Esophagus (tissue), 2 donors: ENCODE data around the gene IL20. TPM values are rescaled to one million over a fixed set of nuclear protein-coding genes. Genes with fewer than 3 reads are reported as not detected.

ENCODE experiments used
- H3K27ac ChIP-seq, 2 donors: one replicate each; pipeline ENCODE4 v1.5.1; 2013; ENCODE audit warnings: low read depth in 2 of 2, mild to moderate bottlenecking in 2 of 2, inconsistent platforms in 1 of 2, low read length in 1 of 2, moderate library complexity in 1 of 2
- H3K27me3 ChIP-seq, 2 donors: one replicate each; pipeline ENCODE4 v1.6.1; 2013; ENCODE audit warnings: low read length in 2 of 2, control low read depth in 1 of 2, mild to moderate bottlenecking in 1 of 2; ENCODE audit not compliant: insufficient read depth in 2 of 2, control insufficient read depth in 1 of 2
- H3K36me3 ChIP-seq, 2 donors: one replicate each; pipeline ENCODE4 v1.6.1; 2013; ENCODE audit warnings: low read length in 1 of 2; ENCODE audit not compliant: control insufficient read depth in 2 of 2, insufficient read depth in 2 of 2
- H3K4me1 ChIP-seq, 2 donors: one replicate each; pipeline ENCODE4 v1.6.1; 2013; ENCODE audit warnings: low read length in 1 of 2; ENCODE audit not compliant: control insufficient read depth in 2 of 2, insufficient read depth in 2 of 2
- H3K4me3 ChIP-seq, 2 donors: one replicate each; pipeline ENCODE4 v1.5.1; 2013; ENCODE audit warnings: low read length in 2 of 2, mild to moderate bottlenecking in 2 of 2, low read depth in 1 of 2, moderate library complexity in 1 of 2
- H3K9me3 ChIP-seq, 2 donors: one replicate each; pipeline ENCODE4 v1.6.1; 2013; ENCODE audit warnings: mild to moderate bottlenecking in 2 of 2, low read depth in 1 of 2, low read length in 1 of 2, moderate library complexity in 1 of 2; ENCODE audit not compliant: control insufficient read depth in 2 of 2, insufficient read depth in 1 of 2
- WGBS, 2 donors: extraction: QIAGEN DNeasy Blood & Tissue Kit; methylation state at CpG; one replicate each; pipeline ENCODE4 v1.1.7; 2013; 5-methylcytosine and 5-hydroxymethylcytosine counted together
- polyA plus RNA-seq, 2 donors: library from polyadenylated mRNA; stranded (reverse); fragments of 200-250 nt; gene quantifications; one replicate each; pipeline ENCODE4 v1.2.3, GENCODE V29; 2013
- donor health status: healthy with polysubstance abuse.
- donor health status: Bipolar disorder and iron deficiency.

The IL20 gene
- polyA plus RNA-seq, 2 donors: 0.05 TPM; not detected in 1

DNA sequence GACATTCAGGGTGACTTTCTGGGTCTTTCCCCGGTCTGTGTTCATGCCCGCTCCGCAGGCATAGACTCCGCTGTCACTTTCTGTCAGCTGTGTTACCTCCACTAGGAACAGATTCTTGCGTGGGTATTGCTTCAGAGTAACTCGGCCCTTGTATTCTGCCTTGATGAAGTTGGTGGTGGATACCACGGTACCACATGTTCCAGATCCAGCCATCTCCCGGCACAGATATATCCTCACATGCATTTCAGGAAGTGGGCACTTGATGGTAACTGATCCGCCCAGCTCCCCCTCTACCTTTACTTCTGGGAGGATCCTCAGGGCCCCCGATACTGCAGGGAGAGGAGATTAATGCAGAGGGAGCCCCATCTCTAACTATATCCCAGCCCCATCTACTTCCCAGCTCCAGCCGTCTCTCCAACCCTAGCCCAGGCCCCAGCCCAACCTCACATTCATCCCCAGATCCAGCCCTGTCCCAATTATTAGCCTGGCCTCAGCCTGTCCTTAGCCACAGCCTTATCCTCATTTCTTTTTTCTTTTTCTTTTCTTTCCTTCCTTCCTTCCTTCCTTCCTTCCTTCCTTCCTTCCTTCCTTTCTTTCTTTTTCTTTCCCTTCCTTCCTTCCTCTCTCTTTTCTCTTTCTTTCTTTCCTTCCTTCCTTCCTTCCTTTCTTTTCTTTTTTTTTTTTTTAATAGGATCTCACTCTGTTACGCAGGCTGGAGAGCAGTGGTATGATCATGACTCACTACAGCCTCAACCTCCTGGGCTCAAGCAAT is 48.5 kb downstream of the IL20 start:
- H3K4me3 ChIP-seq: no peak overlapping the region
- H3K27ac ChIP-seq: no peak overlapping the region
- H3K9me3 ChIP-seq: no peaks in the 10 kb centered on the region
- no peaks in the 10 kb centered on the region for H3K27me3 ChIP-seq
- peaks cover 6% of the 10 kb centered on the region in 2 donors for H3K4me1 ChIP-seq
- no peaks in the 10 kb centered on the region for H3K36me3 ChIP-seq
- WGBS, 2 donors: 84 to 87% methylated on average over 12 of the region's 12 CpGs

DNA sequence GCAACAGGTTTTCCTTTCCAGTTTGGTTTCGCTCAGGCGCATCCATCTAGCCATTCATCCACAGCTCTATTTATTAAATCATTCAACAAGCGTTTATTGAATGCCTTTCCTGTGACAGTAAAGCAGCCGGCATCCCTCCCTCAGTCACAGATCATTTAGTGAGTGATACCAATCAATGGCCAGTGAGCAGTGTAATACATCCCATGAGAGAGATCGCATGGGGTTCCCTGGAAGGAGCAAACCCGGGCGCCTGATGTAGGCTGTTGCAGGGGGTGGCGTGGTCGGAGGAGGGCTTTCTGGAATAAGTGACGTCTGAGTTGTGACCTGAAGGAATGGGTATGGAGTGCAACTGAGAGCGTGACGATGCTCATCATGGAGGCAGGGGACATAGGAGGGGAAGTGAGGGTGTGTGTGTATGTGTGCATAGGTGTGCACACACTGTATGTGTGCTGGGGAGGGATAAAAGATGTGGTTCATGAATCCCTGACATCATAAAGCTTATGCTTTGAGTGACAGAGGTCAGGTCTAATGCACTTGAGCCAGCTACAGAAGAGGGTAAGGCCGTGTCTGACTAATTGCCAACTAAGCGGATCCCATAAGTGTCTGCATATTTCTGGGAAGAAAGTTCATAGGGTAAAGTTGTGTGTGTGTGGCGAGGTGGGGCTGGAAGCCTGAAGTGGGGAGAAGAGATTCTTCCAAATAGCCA is 49.8 kb downstream of the IL20 start:
- Histone ChIP-seq H3K4me1 (no peaks in the 10 kb centered on the region), H3K4me3 (no peak overlapping the region), H3K36me3 (no peaks in the 10 kb centered on the region), H3K9me3 (no peaks in the 10 kb centered on the region), H3K27ac (no peak overlapping the region), H3K27me3 (no peaks in the 10 kb centered on the region)
- 82 to 85% methylated on average over 15 of the region's 15 CpGs for WGBS, 2 donors

DNA sequence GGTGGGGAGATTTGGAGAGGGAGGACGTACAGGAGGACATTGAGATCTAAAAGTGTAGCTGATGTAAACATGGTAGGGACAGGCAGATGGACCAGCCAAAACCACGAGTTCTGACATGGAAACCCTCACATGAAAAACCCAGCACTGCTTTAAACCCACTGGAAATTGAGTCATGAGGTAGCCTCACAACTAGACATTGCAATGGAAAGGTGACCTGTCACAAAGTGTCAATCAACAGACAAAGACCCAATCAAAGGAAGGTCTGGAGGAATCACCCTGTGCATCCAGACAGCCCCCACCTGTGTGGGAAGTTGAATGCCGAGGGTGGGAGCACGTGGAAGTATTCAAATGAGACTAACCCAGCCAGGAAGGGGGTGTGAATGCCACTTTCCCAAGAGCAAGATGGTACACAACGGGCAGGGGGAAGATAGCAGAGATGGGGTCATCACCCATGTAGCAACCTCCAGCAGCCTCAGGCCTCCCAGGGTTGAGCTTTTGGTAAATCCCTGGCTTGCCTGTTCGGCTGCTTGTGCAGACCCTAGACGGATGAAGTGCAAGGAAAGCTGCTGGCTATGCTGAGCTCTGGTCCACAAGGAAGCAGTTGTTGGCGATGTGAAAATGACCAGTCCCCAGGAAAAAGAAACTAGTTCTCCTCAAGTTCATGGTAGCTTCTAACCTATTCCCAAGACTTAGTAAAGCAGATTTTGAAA is 50.7 kb downstream of the IL20 start:
- Histone ChIP-seq H3K4me1 (no peaks in the 10 kb centered on the region), H3K36me3 (no peaks in the 10 kb centered on the region), H3K27me3 (no peaks in the 10 kb centered on the region), H3K4me3 (no peak overlapping the region), H3K9me3 (no peaks in the 10 kb centered on the region), H3K27ac (no peak overlapping the region)
- WGBS, 2 donors: 75 to 78% methylated on average over 8 of the region's 8 CpGs

DNA sequence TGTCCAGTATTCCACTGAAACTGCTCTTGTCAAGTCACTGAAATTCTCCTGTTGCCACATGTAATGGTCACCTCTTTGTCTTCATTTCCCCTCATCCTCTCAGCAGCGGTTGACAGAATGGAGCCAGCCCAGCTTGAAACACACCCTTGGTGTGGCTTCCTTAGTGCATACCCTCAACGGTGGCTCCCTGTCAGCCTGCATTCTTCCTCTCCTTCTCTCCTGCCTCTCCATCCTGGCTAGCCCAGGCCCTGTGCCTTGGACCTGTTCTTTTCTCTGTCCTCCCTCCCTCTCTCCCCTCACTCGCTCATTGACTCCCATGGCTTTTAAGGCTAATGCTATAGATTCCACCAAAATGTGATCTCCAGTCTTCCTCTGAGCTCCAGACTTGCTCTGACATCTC is 52.7 kb downstream of the IL20 start:
- Histone ChIP-seq H3K4me3 (no peak overlapping the region), H3K36me3 (no peaks in the 10 kb centered on the region), H3K27ac (no peak overlapping the region), H3K27me3 (no peaks in the 10 kb centered on the region), H3K4me1 (no peaks in the 10 kb centered on the region), H3K9me3 (no peaks in the 10 kb centered on the region)
- 77 to 78% methylated on average over 3 of the region's 3 CpGs for WGBS, 2 donors

Other genes with a start within 250 kb of the IL20 start
- 1 to 10 TPM in 1 of 2 donors, under 1 TPM in 1; 0.77 to 1.3 TPM for gene DYRK3, start 230.1 kb upstream of the IL20 start, polyA plus RNA-seq
- gene MAPKAPK2, start 180.7 kb upstream of the IL20 start, polyA plus RNA-seq: 10 to 100 TPM; 28.0 to 35.1 TPM
- gene IL19, start 94.8 kb upstream of the IL20 start, polyA plus RNA-seq: 1 to 10 TPM in 1 of 2 donors, under 1 TPM in 1; 0.22 to 1.4 TPM
- gene IL10, start 93.1 kb upstream of the IL20 start, polyA plus RNA-seq: under 1 TPM; 0.12 to 0.51 TPM
- not detected for gene IL24, start 31.8 kb downstream of the IL20 start, polyA plus RNA-seq
- gene FCMR, start 56.3 kb downstream of the IL20 start, polyA plus RNA-seq: 1 to 10 TPM in 1 of 2 donors, under 1 TPM in 1; 0.90 to 2.5 TPM
- 1 to 10 TPM in 1 of 2 donors, under 1 TPM in 1; 0.24 to 1.2 TPM for gene PIGR, start 80.8 kb downstream of the IL20 start, polyA plus RNA-seq
- under 1 TPM; 0.02 to 0.06 TPM for gene FCAMR, start 104.8 kb downstream of the IL20 start, polyA plus RNA-seq
- 10 to 100 TPM; 72.9 to 85.8 TPM for gene C1orf116, start 167.1 kb downstream of the IL20 start, polyA plus RNA-seq
- gene YOD1, start 185.6 kb downstream of the IL20 start, polyA plus RNA-seq: 10 to 100 TPM; 13.9 to 39.4 TPM
- 1 to 10 TPM; 4.7 to 8.3 TPM for gene PFKFB2, start 187.7 kb downstream of the IL20 start, polyA plus RNA-seq
- under 1 TPM in 1 of 2 donors, not detected in 1; 0.08 TPM for gene C4BPB, start 223.2 kb downstream of the IL20 start, polyA plus RNA-seq
- gene C4BPA, start 238.6 kb downstream of the IL20 start, polyA plus RNA-seq: under 1 TPM in 1 of 2 donors, not detected in 1; 0.01 TPM